ENCODE data around the gene CTIF. TPM values are rescaled to one million over a fixed set of nuclear protein-coding genes. Genes with fewer than 3 reads are reported as not detected.

Gene CTIF
- total RNA-seq, 1 experiment from 2014 or later: 26.5 TPM

DNA sequence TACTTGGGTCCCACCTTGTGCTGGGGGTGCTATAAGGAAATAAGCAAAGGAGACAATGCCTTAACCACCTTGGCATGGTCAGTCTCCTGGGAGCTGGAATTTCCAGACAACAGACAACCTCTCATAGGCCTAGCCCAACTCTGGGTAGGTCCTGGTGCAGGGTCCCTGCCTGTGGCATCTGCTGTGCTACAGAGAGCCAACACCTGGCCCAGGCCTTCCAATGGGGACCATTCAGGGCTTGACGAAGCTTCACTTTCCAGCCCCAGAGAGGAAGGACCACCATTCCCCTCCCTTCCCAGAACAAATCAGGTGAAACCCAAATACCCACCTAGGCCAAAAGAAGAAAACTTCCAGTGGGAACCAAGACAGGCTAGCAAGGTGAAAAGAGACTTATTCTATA is 329.1 kb downstream of the CTIF start:
- intact Hi-C loops (cut with micrococcal nuclease; ENCODE audit: unreplicated experiment) (no loop called here), in situ Hi-C loops (cut with HindIII; ENCODE audit: low pct_unique_long_range_greater_than_20kb, low sequenced_read_pairs) (no loop called here)
- ATAC-seq (no peak), DNase-seq (ENCODE audit: low read depth, low spot score) (no peak)
- 0 out of 2 replicates have a peak overlapping the region, but pooled peaks have one; percentile 12 for H3K27ac ChIP-seq (ENCODE audit: low read length)
- H3K4me1 ChIP-seq (ENCODE audit: control insufficient read depth, insufficient read depth, low read length): peaks cover 13% of the 10 kb centered on the region
- TF ChIP-seq, protein P1, sequence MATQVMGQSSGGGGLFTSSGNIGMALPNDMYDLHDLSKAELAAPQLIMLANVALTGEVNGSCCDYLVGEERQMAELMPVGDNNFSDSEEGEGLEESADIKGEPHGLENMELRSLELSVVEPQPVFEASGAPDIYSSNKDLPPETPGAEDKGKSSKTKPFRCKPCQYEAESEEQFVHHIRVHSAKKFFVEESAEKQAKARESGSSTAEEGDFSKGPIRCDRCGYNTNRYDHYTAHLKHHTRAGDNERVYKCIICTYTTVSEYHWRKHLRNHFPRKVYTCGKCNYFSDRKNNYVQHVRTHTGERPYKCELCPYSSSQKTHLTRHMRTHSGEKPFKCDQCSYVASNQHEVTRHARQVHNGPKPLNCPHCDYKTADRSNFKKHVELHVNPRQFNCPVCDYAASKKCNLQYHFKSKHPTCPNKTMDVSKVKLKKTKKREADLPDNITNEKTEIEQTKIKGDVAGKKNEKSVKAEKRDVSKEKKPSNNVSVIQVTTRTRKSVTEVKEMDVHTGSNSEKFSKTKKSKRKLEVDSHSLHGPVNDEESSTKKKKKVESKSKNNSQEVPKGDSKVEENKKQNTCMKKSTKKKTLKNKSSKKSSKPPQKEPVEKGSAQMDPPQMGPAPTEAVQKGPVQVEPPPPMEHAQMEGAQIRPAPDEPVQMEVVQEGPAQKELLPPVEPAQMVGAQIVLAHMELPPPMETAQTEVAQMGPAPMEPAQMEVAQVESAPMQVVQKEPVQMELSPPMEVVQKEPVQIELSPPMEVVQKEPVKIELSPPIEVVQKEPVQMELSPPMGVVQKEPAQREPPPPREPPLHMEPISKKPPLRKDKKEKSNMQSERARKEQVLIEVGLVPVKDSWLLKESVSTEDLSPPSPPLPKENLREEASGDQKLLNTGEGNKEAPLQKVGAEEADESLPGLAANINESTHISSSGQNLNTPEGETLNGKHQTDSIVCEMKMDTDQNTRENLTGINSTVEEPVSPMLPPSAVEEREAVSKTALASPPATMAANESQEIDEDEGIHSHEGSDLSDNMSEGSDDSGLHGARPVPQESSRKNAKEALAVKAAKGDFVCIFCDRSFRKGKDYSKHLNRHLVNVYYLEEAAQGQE (IDR thresholded peaks at IDR 0.05; ENCODE audit: insufficient read depth in 1 of 2, low read depth in 2 of 2, low read length in 1 of 2): no peak
- TF ChIP-seq SIN3A (IDR thresholded peaks at IDR 0.05; ENCODE audit: borderline replicate concordance, insufficient read depth, low read depth, low read length) (no peak), POLR2AphosphoS5 (IDR thresholded peaks at IDR 0.05; ENCODE audit: low read depth, low read length) (no peak), TCF7L2 (IDR thresholded peaks at IDR 0.05; ENCODE audit: low read depth, low read length) (no peak)
- TF ChIP-seq, protein P2, sequence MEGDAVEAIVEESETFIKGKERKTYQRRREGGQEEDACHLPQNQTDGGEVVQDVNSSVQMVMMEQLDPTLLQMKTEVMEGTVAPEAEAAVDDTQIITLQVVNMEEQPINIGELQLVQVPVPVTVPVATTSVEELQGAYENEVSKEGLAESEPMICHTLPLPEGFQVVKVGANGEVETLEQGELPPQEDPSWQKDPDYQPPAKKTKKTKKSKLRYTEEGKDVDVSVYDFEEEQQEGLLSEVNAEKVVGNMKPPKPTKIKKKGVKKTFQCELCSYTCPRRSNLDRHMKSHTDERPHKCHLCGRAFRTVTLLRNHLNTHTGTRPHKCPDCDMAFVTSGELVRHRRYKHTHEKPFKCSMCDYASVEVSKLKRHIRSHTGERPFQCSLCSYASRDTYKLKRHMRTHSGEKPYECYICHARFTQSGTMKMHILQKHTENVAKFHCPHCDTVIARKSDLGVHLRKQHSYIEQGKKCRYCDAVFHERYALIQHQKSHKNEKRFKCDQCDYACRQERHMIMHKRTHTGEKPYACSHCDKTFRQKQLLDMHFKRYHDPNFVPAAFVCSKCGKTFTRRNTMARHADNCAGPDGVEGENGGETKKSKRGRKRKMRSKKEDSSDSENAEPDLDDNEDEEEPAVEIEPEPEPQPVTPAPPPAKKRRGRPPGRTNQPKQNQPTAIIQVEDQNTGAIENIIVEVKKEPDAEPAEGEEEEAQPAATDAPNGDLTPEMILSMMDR (IDR thresholded peaks at IDR 0.05): no peak
- POLR2A ChIA-PET: no interaction called here
- H3K36me3 ChIP-seq (ENCODE audit: control insufficient read depth, insufficient read depth, low read length): no peaks in the 10 kb centered on the region
- CTCF ChIA-PET: no interaction called here
- H3K4me3 ChIP-seq (ENCODE audit: low read depth in 2 of 2, low read length in 2 of 2): no peak overlapping the region
- no peaks in the 10 kb centered on the region for H3K9me3 ChIP-seq (ENCODE audit: control insufficient read depth, insufficient read depth, low read depth, low read length)
- no TSS peak for BruUV-seq (replicated peaks)
- H3K27me3 ChIP-seq (ENCODE audit: control insufficient read depth, insufficient read depth, low read length): no peaks in the 10 kb centered on the region

DNA sequence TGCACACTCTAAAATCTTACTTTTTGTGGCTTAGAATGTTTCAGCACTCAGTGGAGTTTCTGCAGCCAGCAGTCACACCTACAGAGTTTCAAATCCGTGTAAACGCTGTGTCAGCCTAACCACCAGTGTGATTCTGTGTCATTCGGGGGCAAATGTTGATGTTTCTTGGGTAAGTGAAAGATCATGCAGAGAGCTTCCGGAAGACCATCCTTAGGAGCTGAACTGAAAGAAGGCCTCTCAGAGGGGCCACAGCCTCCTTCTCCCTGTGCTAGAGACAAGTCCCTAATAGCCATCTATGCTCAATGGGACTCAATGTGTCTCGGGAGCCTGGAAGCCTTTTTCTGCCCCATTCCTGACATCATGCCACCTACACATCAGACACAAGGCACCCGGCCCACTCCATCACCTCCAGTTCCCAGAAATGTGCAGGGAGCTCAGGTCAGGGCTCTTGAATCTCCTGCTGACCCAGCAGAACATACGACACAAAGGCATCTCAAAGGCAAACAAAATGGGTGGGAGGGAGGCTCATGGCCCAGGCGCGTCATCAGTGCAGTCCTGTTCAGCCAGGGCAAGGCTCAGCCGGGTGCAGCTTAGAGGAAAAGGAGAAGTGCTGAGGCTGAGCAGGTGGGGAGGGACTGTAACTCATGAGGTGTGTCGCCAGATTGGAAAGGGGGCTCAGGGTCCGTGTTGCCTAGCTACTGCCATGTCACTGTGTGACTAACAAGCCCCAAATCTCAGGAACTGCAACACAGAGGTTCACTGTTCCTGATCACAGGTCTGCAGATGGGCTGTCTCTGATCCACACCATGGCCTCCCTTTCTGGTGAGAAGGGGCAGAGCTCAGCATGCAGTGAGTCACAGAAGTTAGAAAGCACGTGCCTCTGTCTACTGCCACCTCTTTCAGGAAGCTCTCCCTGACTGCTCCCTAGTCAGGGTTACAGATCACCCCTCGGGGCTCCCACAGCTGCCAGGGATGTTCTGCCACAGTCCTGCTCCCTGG is 329.9 kb downstream of the CTIF start:
- Histone ChIP-seq H3K9me3 (ENCODE audit: control insufficient read depth, insufficient read depth, low read depth, low read length) (no peaks in the 10 kb centered on the region), H3K27me3 (ENCODE audit: control insufficient read depth, insufficient read depth, low read length) (no peaks in the 10 kb centered on the region), H3K27ac (ENCODE audit: low read length) (no peak overlapping the region), H3K4me1 (ENCODE audit: control insufficient read depth, insufficient read depth, low read length) (peaks cover 20% of the 10 kb centered on the region), H3K4me3 (ENCODE audit: low read depth in 2 of 2, low read length in 2 of 2) (no peak overlapping the region), H3K36me3 (ENCODE audit: control insufficient read depth, insufficient read depth, low read length) (no peaks in the 10 kb centered on the region)
- DNase-seq (ENCODE audit: low read depth, low spot score) (no peak), ATAC-seq (no peak)
- POLR2A ChIA-PET: no interaction called here
- intact Hi-C loops (cut with micrococcal nuclease; ENCODE audit: unreplicated experiment): no loop called here
- in situ Hi-C loops (cut with HindIII; ENCODE audit: low pct_unique_long_range_greater_than_20kb, low sequenced_read_pairs): no loop called here
- CTCF ChIA-PET: no interaction called here
- TF ChIP-seq, protein P1 (IDR thresholded peaks at IDR 0.05; ENCODE audit: insufficient read depth in 1 of 2, low read depth in 2 of 2, low read length in 1 of 2): no peak
- TF ChIP-seq TCF7L2 (IDR thresholded peaks at IDR 0.05; ENCODE audit: low read depth, low read length) (no peak), SIN3A (IDR thresholded peaks at IDR 0.05; ENCODE audit: borderline replicate concordance, insufficient read depth, low read depth, low read length) (no peak), POLR2AphosphoS5 (IDR thresholded peaks at IDR 0.05; ENCODE audit: low read depth, low read length) (no peak)
- TF ChIP-seq, protein P2 (IDR thresholded peaks at IDR 0.05): no peak
- no TSS peak for BruUV-seq (replicated peaks)
